ENCODE measurements around the gene KCNIP4.
"Not testable (repeated sequence)": the region's sequence is repeated elsewhere in the genome, so short reads cannot be mapped to it uniquely, and the experiment has no call there.

The KCNIP4 gene

GRCh38 chr4:21948347-21949072, at the start of gene KCNIP4:
Gene KCNIP4, minus strand, starts transcription at chr4:21948772.
- Histone ChIP-seq H3K4me1 (ENCODE audit: insufficient read depth, poor library complexity, severe bottlenecking) (no peaks in the 10 kb centered on the region), H3K9me3 (ENCODE audit: severe bottlenecking) (no peaks in the 10 kb centered on the region), H3K4me3 (ENCODE audit: severe bottlenecking) (peak within 1 kb of the TSS; percentile 21), H3K27ac (ENCODE audit: poor library complexity, severe bottlenecking) (no peak within 1 kb of the TSS), H3K27me3 (ENCODE audit: insufficient read depth, poor library complexity, severe bottlenecking) (peaks cover 52% of the 10 kb centered on the region), H3K36me3 (ENCODE audit: low read depth) (no peaks in the 10 kb centered on the region)
- no peak for DNase-seq (ENCODE audit: low spot score)
- peak; percentile 38 for TF ChIP-seq CTCF (IDR thresholded peaks at IDR 0.05; ENCODE audit: poor library complexity, severe bottlenecking)
- peak; percentile 67 for ATAC-seq (ENCODE audit: low read depth)

- H3K4me1 ChIP-seq (ENCODE audit: insufficient read depth, poor library complexity, severe bottlenecking); ATAC-seq (ENCODE audit: low read depth); H3K9me3 ChIP-seq (ENCODE audit: severe bottlenecking); H3K27me3 ChIP-seq (ENCODE audit: insufficient read depth, poor library complexity, severe bottlenecking); H3K36me3 ChIP-seq (ENCODE audit: low read depth); H3K27ac ChIP-seq (ENCODE audit: poor library complexity, severe bottlenecking); H3K4me3 ChIP-seq (ENCODE audit: severe bottlenecking); DNase-seq (ENCODE audit: low spot score): not testable (repeated sequence)
These were observed 48.0 kb upstream of the KCNIP4 start for GRCh38 chr4:21996618-21997017.

GRCh38 chr4:21992330-21992729, 43.8 kb upstream of the KCNIP4 start:
- H3K27ac ChIP-seq (ENCODE audit: poor library complexity, severe bottlenecking): no peak overlapping the region
- H3K4me3 ChIP-seq (ENCODE audit: severe bottlenecking): no peak overlapping the region
- H3K36me3 ChIP-seq (ENCODE audit: low read depth): no peaks in the 10 kb centered on the region
- H3K9me3 ChIP-seq (ENCODE audit: severe bottlenecking): no peaks in the 10 kb centered on the region
- no peaks in the 10 kb centered on the region for H3K4me1 ChIP-seq (ENCODE audit: insufficient read depth, poor library complexity, severe bottlenecking)
- no peaks in the 10 kb centered on the region for H3K27me3 ChIP-seq (ENCODE audit: insufficient read depth, poor library complexity, severe bottlenecking)
- DNase-seq (ENCODE audit: low spot score): no peak
- TF ChIP-seq CTCF (IDR thresholded peaks at IDR 0.05; ENCODE audit: poor library complexity, severe bottlenecking): no peak
- no peak for ATAC-seq (ENCODE audit: low read depth)

- Histone ChIP-seq H3K27me3 (ENCODE audit: insufficient read depth, poor library complexity, severe bottlenecking) (no peaks in the 10 kb centered on the region), H3K36me3 (ENCODE audit: low read depth) (no peaks in the 10 kb centered on the region), H3K9me3 (ENCODE audit: severe bottlenecking) (no peaks in the 10 kb centered on the region), H3K4me3 (ENCODE audit: severe bottlenecking) (no peak overlapping the region), H3K27ac (ENCODE audit: poor library complexity, severe bottlenecking) (no peak overlapping the region), H3K4me1 (ENCODE audit: insufficient read depth, poor library complexity, severe bottlenecking) (no peaks in the 10 kb centered on the region)
- DNase-seq (ENCODE audit: low spot score) (no peak), ATAC-seq (ENCODE audit: low read depth) (no peak)
- TF ChIP-seq CTCF (IDR thresholded peaks at IDR 0.05; ENCODE audit: poor library complexity, severe bottlenecking): no peak
These were observed 43.0 kb upstream of the KCNIP4 start for GRCh38 chr4:21991562-21991961.

- Histone ChIP-seq H3K9me3 (ENCODE audit: severe bottlenecking) (no peaks in the 10 kb centered on the region), H3K27me3 (ENCODE audit: insufficient read depth, poor library complexity, severe bottlenecking) (no peaks in the 10 kb centered on the region), H3K36me3 (ENCODE audit: low read depth) (no peaks in the 10 kb centered on the region), H3K27ac (ENCODE audit: poor library complexity, severe bottlenecking) (no peak overlapping the region), H3K4me3 (ENCODE audit: severe bottlenecking) (no peak overlapping the region), H3K4me1 (ENCODE audit: insufficient read depth, poor library complexity, severe bottlenecking) (no peaks in the 10 kb centered on the region)
- TF ChIP-seq CTCF (IDR thresholded peaks at IDR 0.05; ENCODE audit: poor library complexity, severe bottlenecking): no peak
- ATAC-seq (ENCODE audit: low read depth) (no peak), DNase-seq (ENCODE audit: low spot score) (no peak)
These were observed 42.5 kb upstream of the KCNIP4 start for GRCh38 chr4:21991050-21991449.
